ENCODE measurements around the gene LRRC43.

Gene LRRC43, protein sequence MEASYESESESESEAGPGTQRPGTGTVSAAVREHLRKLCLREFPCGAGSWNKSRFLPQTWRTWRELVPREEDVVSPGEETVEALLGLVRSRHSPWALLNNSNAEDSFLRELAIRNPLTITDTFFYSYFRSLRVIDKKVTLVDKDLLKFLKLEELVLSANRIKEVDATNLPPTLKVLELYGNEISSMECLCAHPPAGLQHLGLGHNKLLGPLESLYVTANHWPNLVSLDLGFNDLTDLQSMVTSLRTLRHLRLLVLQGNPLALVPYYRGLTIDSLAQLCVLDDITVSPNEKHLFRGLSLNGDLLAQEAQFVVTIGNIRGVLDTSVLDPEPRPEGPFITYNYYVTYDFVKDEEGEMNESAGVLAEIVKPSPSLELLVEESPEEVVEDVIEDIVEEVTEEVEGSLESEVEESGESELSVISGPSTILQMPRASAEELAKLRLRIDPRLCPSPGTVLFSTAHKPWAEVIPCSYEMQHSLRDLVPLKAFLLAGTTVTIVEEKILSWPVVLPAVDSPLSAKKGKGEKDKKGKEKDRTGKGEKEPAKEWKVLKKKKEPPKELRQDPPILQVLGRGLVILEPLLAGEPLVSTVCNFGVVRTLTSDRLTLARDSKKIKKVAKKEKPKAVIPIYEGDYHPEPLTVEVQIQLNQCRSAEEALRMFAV

DNA sequence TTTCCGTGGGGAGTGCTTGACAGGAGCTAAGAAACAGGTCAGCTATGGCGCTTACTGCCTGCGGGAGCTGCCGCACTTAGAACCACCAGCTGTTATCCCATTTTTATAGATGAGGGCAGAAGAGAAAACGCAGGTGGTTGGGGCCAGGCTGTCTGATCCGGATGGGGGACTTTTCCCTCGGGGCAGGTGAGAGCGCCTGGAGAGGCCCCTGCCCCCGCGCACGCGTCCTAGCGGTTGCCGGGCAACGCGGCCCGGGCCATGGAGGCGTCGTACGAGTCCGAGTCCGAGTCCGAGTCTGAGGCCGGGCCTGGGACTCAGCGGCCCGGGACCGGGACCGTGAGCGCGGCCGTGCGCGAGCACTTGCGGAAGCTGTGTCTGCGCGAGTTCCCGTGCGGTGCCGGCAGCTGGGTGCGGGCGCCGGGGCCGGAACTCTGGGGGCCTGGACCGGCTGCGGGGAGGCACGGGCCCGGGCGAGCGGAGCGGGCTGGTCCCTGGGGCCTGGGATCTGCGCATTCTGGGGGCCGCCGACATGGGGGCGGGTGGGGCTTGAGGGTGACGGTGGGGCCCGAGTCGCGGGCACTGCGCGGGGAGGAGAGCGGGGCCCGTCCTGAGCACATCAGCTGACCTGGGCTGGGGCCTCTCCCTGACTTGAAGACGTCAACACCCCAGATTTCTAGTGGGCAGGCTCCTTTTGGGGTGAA, at the start of gene LRRC43:
TSS of gene LRRC43 (plus strand) at position 237 of the 701 bp plus-strand sequence. CDS start at position 259, 22 bp downstream.
- in situ Hi-C loops (cut with HindIII; ENCODE audit: low sequenced_read_pairs): no loop called here

GRCh38 chr12:122133192-122133950, 49.6 kb upstream of the LRRC43 start:
- in situ Hi-C loops (cut with HindIII; ENCODE audit: low sequenced_read_pairs): no loop called here

GRCh38 chr12:122135437-122136031, 47.4 kb upstream of the LRRC43 start:
- in situ Hi-C loops (cut with HindIII; ENCODE audit: low sequenced_read_pairs): no loop called here

GRCh38 chr12:122137229-122137628, 45.7 kb upstream of the LRRC43 start:
- in situ Hi-C loops (cut with HindIII; ENCODE audit: low sequenced_read_pairs): no loop called here

DNA sequence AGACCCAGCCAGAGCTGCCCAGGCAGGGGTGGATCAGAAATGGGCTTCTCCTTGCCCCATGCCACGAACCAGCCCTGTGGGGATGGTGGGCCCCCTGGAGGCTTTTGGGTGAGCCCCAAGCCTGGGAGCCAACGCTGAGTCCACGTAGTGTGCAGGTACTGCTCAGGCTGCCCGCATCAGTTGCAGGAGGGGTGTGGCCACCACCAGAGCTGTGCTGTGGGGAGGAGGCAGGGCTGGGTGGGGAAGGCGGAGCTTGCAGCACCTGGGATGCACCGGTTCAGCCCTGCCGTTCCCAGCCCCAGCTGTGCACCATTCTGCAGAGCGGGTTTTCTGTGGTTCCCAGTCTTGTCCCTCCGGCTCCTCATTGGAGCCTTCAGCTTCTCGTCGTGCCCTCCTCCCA, 45.2 kb upstream of the LRRC43 start:
- in situ Hi-C loops (cut with HindIII; ENCODE audit: low sequenced_read_pairs): no loop called here

- in situ Hi-C loops (cut with HindIII; ENCODE audit: low sequenced_read_pairs): no loop called here
Observed at GRCh38 chr12:122138181-122138580, 44.7 kb upstream of the LRRC43 start.

DNA sequence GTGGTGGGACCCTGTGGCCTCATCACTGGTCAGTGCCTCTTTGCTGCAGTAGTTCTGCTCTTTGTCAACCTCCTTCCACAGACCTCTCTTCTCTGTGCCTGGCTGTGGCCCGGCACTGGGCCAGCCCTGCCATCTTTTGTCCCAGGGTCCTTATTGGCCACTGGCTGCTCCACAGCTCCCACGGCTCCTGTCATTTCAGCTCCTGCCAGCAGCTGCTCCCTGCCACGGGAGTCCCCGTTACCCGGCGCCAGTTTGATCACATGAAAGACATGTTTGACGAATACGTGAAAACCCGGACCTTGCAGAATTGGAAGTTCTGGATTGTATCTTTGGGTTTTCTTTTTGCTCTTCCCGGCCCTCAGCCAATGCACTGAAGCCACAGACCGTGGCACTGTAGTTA, 44.3 kb upstream of the LRRC43 start:
- in situ Hi-C loops (cut with HindIII; ENCODE audit: low sequenced_read_pairs): no loop called here

DNA sequence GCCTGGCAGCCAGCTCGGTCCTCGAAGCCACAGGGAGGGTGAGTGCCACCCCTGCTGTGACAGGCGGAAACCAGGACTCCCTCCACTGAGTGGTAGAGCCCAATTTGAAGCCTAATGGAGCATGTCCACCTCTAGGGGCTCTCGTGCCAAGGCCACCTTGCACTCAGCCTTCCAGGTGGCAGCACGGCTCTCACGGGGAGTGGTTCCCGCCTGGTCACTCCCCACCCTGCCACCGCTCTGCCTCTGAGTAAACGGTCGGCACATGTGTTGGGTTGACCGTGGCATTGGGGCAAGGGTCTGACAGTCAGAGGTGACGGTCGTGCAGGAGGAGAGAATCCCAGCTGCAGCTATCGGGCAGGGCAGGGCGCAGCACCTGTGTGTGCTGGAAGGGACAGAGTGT, 43.7 kb upstream of the LRRC43 start:
- in situ Hi-C loops (cut with HindIII; ENCODE audit: low sequenced_read_pairs): no loop called here

- in situ Hi-C loops (cut with HindIII; ENCODE audit: low sequenced_read_pairs): no loop called here
Observed at GRCh38 chr12:122139941-122140340, 43.0 kb upstream of the LRRC43 start.

GRCh38 chr12:122140467-122141257, 42.3 kb upstream of the LRRC43 start:
- in situ Hi-C loops (cut with HindIII; ENCODE audit: low sequenced_read_pairs): no loop called here

DNA sequence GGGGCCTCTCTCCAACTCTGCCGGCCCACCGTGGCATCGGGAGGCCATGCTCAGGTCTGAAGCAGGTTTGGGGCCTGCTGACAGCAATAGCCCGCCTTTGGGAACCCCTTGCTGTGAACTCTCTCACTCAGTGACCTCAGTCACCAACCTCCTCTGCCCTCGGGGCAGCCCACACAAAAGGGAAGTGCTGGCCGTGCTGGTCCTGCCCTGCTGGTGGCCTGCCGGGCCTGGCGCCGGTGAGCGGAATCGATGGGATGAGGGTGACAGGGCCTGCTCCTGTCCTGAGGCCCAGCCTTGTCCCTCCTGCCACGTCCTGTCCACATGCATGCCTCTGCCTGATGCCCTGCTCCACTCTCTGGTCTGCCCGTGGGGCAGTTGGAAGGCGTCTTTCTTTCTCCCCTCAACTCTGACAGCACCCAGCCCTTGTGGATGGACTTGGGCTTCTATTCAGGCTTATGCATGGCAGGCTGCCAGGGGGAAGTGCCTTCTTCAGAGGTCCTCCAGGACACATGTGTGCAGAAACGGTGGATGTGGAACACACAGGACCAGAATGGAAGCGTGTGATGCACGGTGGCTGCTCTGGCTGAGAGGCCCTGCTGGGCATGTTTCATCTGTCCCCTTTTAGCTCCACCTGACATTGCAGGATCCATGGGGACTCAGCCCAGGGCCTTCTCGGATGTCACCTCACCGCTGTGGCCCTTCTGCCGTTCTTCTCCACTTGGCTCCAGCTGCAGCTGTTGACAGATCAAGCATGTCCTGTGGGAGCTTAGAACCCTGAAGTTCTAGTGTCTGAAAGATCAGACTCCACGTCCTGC, 40.8 kb upstream of the LRRC43 start:
- in situ Hi-C loops (cut with HindIII; ENCODE audit: low sequenced_read_pairs): no loop called here

DNA sequence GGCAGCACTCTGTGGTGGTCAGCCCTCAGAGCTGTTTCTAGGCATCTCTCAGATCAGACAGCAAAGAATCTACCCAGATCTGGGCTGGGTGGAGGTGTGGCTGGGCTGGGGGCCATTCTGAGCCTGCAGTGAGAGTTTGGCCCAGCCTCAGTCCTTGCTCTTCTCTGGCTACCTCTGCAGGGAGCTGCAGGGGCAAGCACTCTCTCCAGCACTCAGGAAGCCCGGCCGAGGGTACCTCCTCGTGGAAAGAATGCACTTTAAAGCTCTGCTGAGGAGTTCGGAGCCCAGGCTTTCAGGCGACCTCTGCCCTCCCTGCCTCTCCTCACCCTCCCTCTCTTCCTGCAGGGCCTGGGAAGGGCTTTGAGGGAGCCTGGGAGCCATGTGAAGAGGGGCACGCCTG, 40.1 kb upstream of the LRRC43 start:
- in situ Hi-C loops (cut with HindIII; ENCODE audit: low sequenced_read_pairs): no loop called here

DNA sequence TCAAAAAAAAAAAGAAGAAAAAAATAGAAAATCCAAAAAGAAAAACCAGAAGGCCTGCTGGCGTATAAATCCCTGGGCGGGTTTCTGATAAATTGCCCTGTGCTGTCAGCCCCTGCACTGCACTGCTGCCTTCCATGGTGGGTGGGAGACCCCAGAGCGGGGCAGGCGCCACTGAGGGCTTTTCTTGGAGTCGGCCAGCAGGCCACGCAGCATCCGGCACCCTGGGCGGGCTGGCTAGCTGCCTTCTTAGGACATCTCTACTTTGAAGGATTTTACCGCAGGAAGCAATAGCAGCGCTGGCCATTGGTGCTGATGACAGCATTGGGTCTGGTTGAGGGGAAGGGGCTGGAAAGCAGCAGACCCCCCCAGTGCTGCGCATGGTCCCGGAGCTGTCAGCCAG, 38.0 kb upstream of the LRRC43 start:
- in situ Hi-C loops (cut with HindIII; ENCODE audit: low sequenced_read_pairs): no loop called here

- in situ Hi-C loops (cut with HindIII; ENCODE audit: low sequenced_read_pairs): no loop called here
Observed at GRCh38 chr12:122145505-122146330, 37.2 kb upstream of the LRRC43 start.

GRCh38 chr12:122147514-122148290, 35.2 kb upstream of the LRRC43 start:
- in situ Hi-C loops (cut with HindIII; ENCODE audit: low sequenced_read_pairs): no loop called here

- in situ Hi-C loops (cut with HindIII; ENCODE audit: low sequenced_read_pairs): no loop called here
Observed at GRCh38 chr12:122148657-122149056, 34.3 kb upstream of the LRRC43 start.

- in situ Hi-C loops (cut with HindIII; ENCODE audit: low sequenced_read_pairs): no loop called here
Observed at GRCh38 chr12:122150127-122150681, 32.7 kb upstream of the LRRC43 start.
